ENCODE results near the gene RXRA.

RXRA gene

GRCh38 chr9:134401391-134401790, 75.1 kb downstream of the RXRA start:
- Histone ChIP-seq H4K8ac (ENCODE audit: low read length) (no peak overlapping the region), H3K36me3 (ENCODE audit: control insufficient read depth in 1 of 2, insufficient read depth in 2 of 2, low read depth in 1 of 2, low read length in 2 of 2) (peaks cover 12 to 70% of the 10 kb centered on the region in 2 experiments), H3K23ac (ENCODE audit: low read length in 2 of 2) (no peak overlapping the region), H3K27me3 (ENCODE audit: control insufficient read depth in 1 of 2, insufficient read depth in 1 of 2, low read length in 2 of 2) (no peaks in the 10 kb centered on the region), H2BK120ac (ENCODE audit: low read depth, low read length) (no peak overlapping the region), H3K4me3 (ENCODE audit: insufficient read depth in 1 of 2, low read depth in 1 of 2, low read length in 2 of 2) (no peak overlapping the region), H3K9me3 (ENCODE audit: control insufficient read depth, low read length) (peaks cover 4% of the 10 kb centered on the region), H2BK5ac (ENCODE audit: low read depth, low read length, poor library complexity, severe bottlenecking) (no peak overlapping the region), H3K27ac (ENCODE audit: low read length, poor library complexity, severe bottlenecking) (no peak overlapping the region), H3K14ac (ENCODE audit: low read length in 2 of 2) (no peak overlapping the region), H4K91ac (ENCODE audit: low read length) (no peak overlapping the region), H3K4me2 (ENCODE audit: low read length, poor library complexity, severe bottlenecking) (no peak overlapping the region), H3K9ac (ENCODE audit: low read length) (no peak overlapping the region), H3K18ac (ENCODE audit: low read depth in 1 of 2, low read length in 2 of 2) (no peak overlapping the region), H3K79me1 (replicated peaks; ENCODE audit: low read length, poor library complexity, severe bottlenecking) (peaks cover 79% of the 10 kb centered on the region), H2AK5ac (ENCODE audit: low read length, severe bottlenecking) (no peak overlapping the region), H3K4ac (ENCODE audit: low read depth in 1 of 2, low read length in 2 of 2) (no peak overlapping the region), H2BK12ac (ENCODE audit: low read length in 2 of 2) (no peak overlapping the region), H2BK15ac (ENCODE audit: low read depth, poor library complexity, severe bottlenecking) (no peak overlapping the region), H3K4me1 (ENCODE audit: control insufficient read depth, insufficient read depth, low read depth, low read length) (peaks cover 51% of the 10 kb centered on the region), H2AFZ (ENCODE audit: low read depth, low read length) (no peak overlapping the region)
- WGBS = 95% methylated on average over 12 of the region's 19 CpGs
- DNase-seq = no peak

- H2BK120ac ChIP-seq (ENCODE audit: low read depth, low read length) = no peak overlapping the region
- no peak overlapping the region for H3K9ac ChIP-seq (ENCODE audit: low read length)
- peak overlapping the region in 1 of 2 experiments; percentile 15 for H3K4me3 ChIP-seq (ENCODE audit: insufficient read depth in 1 of 2, low read depth in 1 of 2, low read length in 2 of 2)
- H3K14ac ChIP-seq (ENCODE audit: low read length in 2 of 2) = no peak overlapping the region
- H3K18ac ChIP-seq (ENCODE audit: low read depth in 1 of 2, low read length in 2 of 2) = peak overlapping the region in 1 of 2 experiments; percentile 18
- no peaks in the 10 kb centered on the region for H3K27me3 ChIP-seq (ENCODE audit: control insufficient read depth in 1 of 2, insufficient read depth in 1 of 2, low read length in 2 of 2)
- peaks cover 51% of the 10 kb centered on the region for H3K4me1 ChIP-seq (ENCODE audit: control insufficient read depth, insufficient read depth, low read depth, low read length)
- peaks cover 76% of the 10 kb centered on the region for H3K79me1 ChIP-seq (replicated peaks; ENCODE audit: low read length, poor library complexity, severe bottlenecking)
- H3K9me3 ChIP-seq (ENCODE audit: control insufficient read depth, low read length) = peaks cover 4% of the 10 kb centered on the region
- H2AFZ ChIP-seq (ENCODE audit: low read depth, low read length) = no peak overlapping the region
- DNase-seq = no peak
- no peak overlapping the region for H4K91ac ChIP-seq (ENCODE audit: low read length)
- no peak overlapping the region for H2BK12ac ChIP-seq (ENCODE audit: low read length in 2 of 2)
- H4K8ac ChIP-seq (ENCODE audit: low read length) = no peak overlapping the region
- no peak overlapping the region for H3K4ac ChIP-seq (ENCODE audit: low read depth in 1 of 2, low read length in 2 of 2)
- H2BK15ac ChIP-seq (ENCODE audit: low read depth, poor library complexity, severe bottlenecking) = no peak overlapping the region
- 94% methylated on average over 12 of the region's 12 CpGs for WGBS
- no peak overlapping the region for H3K27ac ChIP-seq (ENCODE audit: low read length, poor library complexity, severe bottlenecking)
- no peak overlapping the region for H2AK5ac ChIP-seq (ENCODE audit: low read length, severe bottlenecking)
- no peak overlapping the region for H2BK5ac ChIP-seq (ENCODE audit: low read depth, low read length, poor library complexity, severe bottlenecking)
- H3K4me2 ChIP-seq (ENCODE audit: low read length, poor library complexity, severe bottlenecking) = no peak overlapping the region
- H3K23ac ChIP-seq (ENCODE audit: low read length in 2 of 2) = no peak overlapping the region
- H3K36me3 ChIP-seq (ENCODE audit: control insufficient read depth in 1 of 2, insufficient read depth in 2 of 2, low read depth in 1 of 2, low read length in 2 of 2) = peaks cover 12 to 66% of the 10 kb centered on the region in 2 experiments
These were observed 75.9 kb downstream of the RXRA start for GRCh38 chr9:134402182-134402581.

GRCh38 chr9:134403292-134403681, 77.0 kb downstream of the RXRA start:
- H2BK5ac ChIP-seq (ENCODE audit: low read depth, low read length, poor library complexity, severe bottlenecking) = no peak overlapping the region
- peak overlapping the region; percentile 63 for H3K9ac ChIP-seq (ENCODE audit: low read length)
- WGBS = 90% methylated on average over 11 of the region's 11 CpGs
- no peak overlapping the region for H3K4ac ChIP-seq (ENCODE audit: low read depth in 1 of 2, low read length in 2 of 2)
- H3K36me3 ChIP-seq (ENCODE audit: control insufficient read depth in 1 of 2, insufficient read depth in 2 of 2, low read depth in 1 of 2, low read length in 2 of 2) = peaks cover 12 to 73% of the 10 kb centered on the region in 2 experiments
- no peak overlapping the region for H3K14ac ChIP-seq (ENCODE audit: low read length in 2 of 2)
- no peak overlapping the region for H3K18ac ChIP-seq (ENCODE audit: low read depth in 1 of 2, low read length in 2 of 2)
- no peak overlapping the region for H3K4me2 ChIP-seq (ENCODE audit: low read length, poor library complexity, severe bottlenecking)
- no peak overlapping the region for H2BK12ac ChIP-seq (ENCODE audit: low read length in 2 of 2)
- H3K27ac ChIP-seq (ENCODE audit: low read length, poor library complexity, severe bottlenecking) = no peak overlapping the region
- no peak overlapping the region for H2AK5ac ChIP-seq (ENCODE audit: low read length, severe bottlenecking)
- no peak overlapping the region for H3K23ac ChIP-seq (ENCODE audit: low read length in 2 of 2)
- no peak overlapping the region for H4K8ac ChIP-seq (ENCODE audit: low read length)
- DNase-seq = no peak
- peaks cover 57% of the 10 kb centered on the region for H3K4me1 ChIP-seq (ENCODE audit: control insufficient read depth, insufficient read depth, low read depth, low read length)
- peaks cover 78% of the 10 kb centered on the region for H3K79me1 ChIP-seq (replicated peaks; ENCODE audit: low read length, poor library complexity, severe bottlenecking)
- H3K4me3 ChIP-seq (ENCODE audit: insufficient read depth in 1 of 2, low read depth in 1 of 2, low read length in 2 of 2) = peak overlapping the region in 1 of 2 experiments; percentile 14
- no peak overlapping the region for H2BK15ac ChIP-seq (ENCODE audit: low read depth, poor library complexity, severe bottlenecking)
- H4K91ac ChIP-seq (ENCODE audit: low read length) = peak overlapping the region; percentile 23
- no peak overlapping the region for H2BK120ac ChIP-seq (ENCODE audit: low read depth, low read length)
- H2AFZ ChIP-seq (ENCODE audit: low read depth, low read length) = no peak overlapping the region
- H3K9me3 ChIP-seq (ENCODE audit: control insufficient read depth, low read length) = peaks cover 4% of the 10 kb centered on the region
- H3K27me3 ChIP-seq (ENCODE audit: control insufficient read depth in 1 of 2, insufficient read depth in 1 of 2, low read length in 2 of 2) = no peaks in the 10 kb centered on the region

- Histone ChIP-seq H4K8ac (ENCODE audit: low read length) (no peak overlapping the region), H4K91ac (ENCODE audit: low read length) (peak overlapping the region; percentile 52), H3K4me2 (ENCODE audit: low read length, poor library complexity, severe bottlenecking) (no peak overlapping the region), H3K36me3 (ENCODE audit: control insufficient read depth in 1 of 2, insufficient read depth in 2 of 2, low read depth in 1 of 2, low read length in 2 of 2) (peaks cover 12 to 77% of the 10 kb centered on the region in 2 experiments), H3K9me3 (ENCODE audit: control insufficient read depth, low read length) (peaks cover 4% of the 10 kb centered on the region), H3K79me1 (replicated peaks; ENCODE audit: low read length, poor library complexity, severe bottlenecking) (peaks cover 77% of the 10 kb centered on the region), H3K9ac (ENCODE audit: low read length) (peak overlapping the region; percentile 63), H2AFZ (ENCODE audit: low read depth, low read length) (no peak overlapping the region), H3K27me3 (ENCODE audit: control insufficient read depth in 1 of 2, insufficient read depth in 1 of 2, low read length in 2 of 2) (no peaks in the 10 kb centered on the region), H3K4ac (ENCODE audit: low read depth in 1 of 2, low read length in 2 of 2) (no peak overlapping the region), H3K14ac (ENCODE audit: low read length in 2 of 2) (peak overlapping the region in 1 of 2 experiments; percentile 2), H3K4me1 (ENCODE audit: control insufficient read depth, insufficient read depth, low read depth, low read length) (peaks cover 56% of the 10 kb centered on the region), H2AK5ac (ENCODE audit: low read length, severe bottlenecking) (no peak overlapping the region), H2BK12ac (ENCODE audit: low read length in 2 of 2) (no peak overlapping the region), H2BK15ac (ENCODE audit: low read depth, poor library complexity, severe bottlenecking) (no peak overlapping the region), H2BK5ac (ENCODE audit: low read depth, low read length, poor library complexity, severe bottlenecking) (no peak overlapping the region), H3K27ac (ENCODE audit: low read length, poor library complexity, severe bottlenecking) (no peak overlapping the region), H3K4me3 (ENCODE audit: insufficient read depth in 1 of 2, low read depth in 1 of 2, low read length in 2 of 2) (no peak overlapping the region), H3K18ac (ENCODE audit: low read depth in 1 of 2, low read length in 2 of 2) (peak overlapping the region in 1 of 2 experiments; percentile 42), H3K23ac (ENCODE audit: low read length in 2 of 2) (no peak overlapping the region), H2BK120ac (ENCODE audit: low read depth, low read length) (no peak overlapping the region)
- WGBS = 98% methylated on average over 17 of the region's 17 CpGs
- peak; percentile 39 for DNase-seq
These were observed 77.5 kb downstream of the RXRA start for GRCh38 chr9:134403682-134404301.

Measured in mesenchymal stem cell (in vitro differentiated cells and primary cell).